Endothelial cell of umbilical vein (primary cell): ENCODE results near the gene LSM3.

Experiments used
- CTCF ChIP-seq, 2 donors: IDR thresholded peaks; 1 replicate in 1 of 2; 2 replicates in 1 of 2; pipeline ENCODE4 v1.5.1; 2011; ENCODE audit warnings: low read length in 2 of 2, mild to moderate bottlenecking in 2 of 2, moderate library complexity in 2 of 2, control low read depth in 1 of 2, inconsistent platforms in 1 of 2, low read depth in 1 of 2; ENCODE audit not compliant: insufficient read depth in 1 of 2; ENCODE audit errors: extremely low read depth in 1 of 2
- EZH2 ChIP-seq: IDR thresholded peaks from 2 replicates; pipeline ENCODE4 v1.6.1; 2012; ENCODE audit warnings: borderline replicate concordance, low read depth, mild to moderate bottlenecking, moderate library complexity, low read length, inconsistent platforms; ENCODE audit not compliant: severe bottlenecking
- FOS ChIP-seq: IDR thresholded peaks from 2 replicates; pipeline ENCODE4 v1.6.1; 2011; ENCODE audit warnings: mild to moderate bottlenecking, low read length, moderate library complexity, borderline replicate concordance; ENCODE audit not compliant: insufficient read depth
- GATA2 ChIP-seq: IDR thresholded peaks from 2 replicates; pipeline ENCODE4 v1.7.0; 2011; ENCODE audit warnings: low read depth, mild to moderate bottlenecking, moderate library complexity, mixed read lengths, low read length; ENCODE audit not compliant: insufficient read length, insufficient read depth
- JUN ChIP-seq: IDR thresholded peaks from 2 replicates; pipeline ENCODE4 v1.6.1; 2011; ENCODE audit warnings: borderline replicate concordance, low read depth; ENCODE audit not compliant: insufficient read length, insufficient read depth
- MAX ChIP-seq: IDR thresholded peaks from 2 replicates; pipeline ENCODE4 v1.6.1; 2011; ENCODE audit not compliant: insufficient read depth, insufficient read length
- MYC ChIP-seq: IDR thresholded peaks from one replicate; pipeline ENCODE4 v1.6.1; 2011; ENCODE audit warnings: mild to moderate bottlenecking, low read depth, low read length
- POLR2A ChIP-seq: IDR thresholded peaks from 2 replicates; pipeline ENCODE4 v1.6.1; 2012; ENCODE audit warnings: low read depth, mild to moderate bottlenecking, control low read depth, low read length
- POLR2AphosphoS5 ChIP-seq: IDR thresholded peaks from 2 replicates; pipeline ENCODE4 v1.6.1; 2012; ENCODE audit warnings: low read depth, mild to moderate bottlenecking, control low read depth, low read length, moderate library complexity; ENCODE audit not compliant: insufficient read depth

- TF ChIP-seq CTCF (IDR thresholded peaks at IDR 0.05; ENCODE audit: extremely low read depth in 1 of 2, insufficient read depth in 1 of 2, low read depth in 1 of 2, low read length in 2 of 2), result no peak
- no peak for TF ChIP-seq EZH2
- TF ChIP-seq POLR2A, result peak; percentile 42
- no peak for TF ChIP-seq GATA2
- TF ChIP-seq MAX, result no peak
- no peak for TF ChIP-seq JUN
- TF ChIP-seq POLR2AphosphoS5, result no peak
- no peak for TF ChIP-seq FOS
- TF ChIP-seq MYC, result no peak
These were observed 904 bp upstream of the LSM3 start for GRCh38 chr3:14177580-14178246.
